Testis (tissue), 3 donors: ENCODE results near the gene COTL1. TPM values are rescaled to one million over a fixed set of nuclear protein-coding genes. Genes with fewer than 3 reads are reported as not detected.

Experiments
- DNase-seq: peaks from one replicate; pipeline ENCODE4 v3.0.0-alpha.2; 2019
- H3K27ac ChIP-seq, 2 donors: fragments of 200-600 bp; sonication (generic); one replicate each; pipeline ENCODE4 v1.5.1; 2019
- H3K27me3 ChIP-seq: fragments of 200-600 bp; sonication (generic); one replicate; pipeline ENCODE4 v1.5.1; 2019
- H3K36me3 ChIP-seq: fragments of 200-600 bp; sonication (generic); one replicate; pipeline ENCODE4 v1.5.1; 2017; ENCODE audit warnings: low read depth; ENCODE audit errors: missing control alignments
- H3K4me1 ChIP-seq: fragments of 200-600 bp; sonication (generic); one replicate; pipeline ENCODE4 v1.5.1; 2019
- H3K4me3 ChIP-seq, 2 donors: fragments of 200-600 bp; sonication (generic); one replicate each; pipeline ENCODE4 v1.5.1; 2017 to 2019
- H3K9me3 ChIP-seq: fragments of 200-600 bp; sonication (generic); one replicate; pipeline ENCODE4 v1.5.1; 2017
- POLR2A ChIP-seq: fragments of 450-650 bp; IDR thresholded peaks from one replicate; pipeline ENCODE4 v1.6.1; 2017; ENCODE audit warnings: antibody characterized with exemption, mild to moderate bottlenecking, moderate library complexity
- WGBS, 2 donors: methylation state at CpG; one replicate each; pipeline ENCODE4 v1.1.5; 2018; 5-methylcytosine and 5-hydroxymethylcytosine counted together
- intact Hi-C: fragments of 100-400 bp; cut with DNase I; formaldehyde crosslinking; loops from one replicate; pipeline ENCODE4 v1.15.1; 2023; ENCODE audit warnings: low total_unique reads
- polyA plus RNA-seq: library from polyadenylated mRNA; stranded (reverse); fragments of 350-450 nt; fragmentation: Illumina TruSeq; extraction: RNeasy Lipid Tissue Mini Kit (QIAGEN cat#74804); gene quantifications from one replicate; pipeline ENCODE4 v1.2.3, GENCODE V29; 2014; ENCODE audit warnings: low read depth, low replicate concordance; ENCODE audit not compliant: insufficient read depth
- total RNA-seq, 2 donors: library from RNA; depleted of rRNA; stranded (reverse); fragments of >200 nt; gene quantifications; one replicate each; pipeline ENCODE4 v1.2.3, GENCODE V29; 2016
- TF ChIP-seq, protein P1 (sequence below), 3 experiments: fragments of 450-650 bp in 2 of 3; fragments of 200-600 bp in 1 of 3; sonication (generic) in 1 of 3; IDR thresholded peaks; one replicate each; pipeline ENCODE4 v1.5.1; 2016 to 2019; ENCODE audit warnings: antibody characterized with exemption in 3 of 3, mild to moderate bottlenecking in 2 of 3, moderate library complexity in 1 of 3

Gene COTL1
- total and polyA plus RNA-seq, 3 donors from 2014 or later = 56.9 to 124 (median 61.9) TPM

DNA sequence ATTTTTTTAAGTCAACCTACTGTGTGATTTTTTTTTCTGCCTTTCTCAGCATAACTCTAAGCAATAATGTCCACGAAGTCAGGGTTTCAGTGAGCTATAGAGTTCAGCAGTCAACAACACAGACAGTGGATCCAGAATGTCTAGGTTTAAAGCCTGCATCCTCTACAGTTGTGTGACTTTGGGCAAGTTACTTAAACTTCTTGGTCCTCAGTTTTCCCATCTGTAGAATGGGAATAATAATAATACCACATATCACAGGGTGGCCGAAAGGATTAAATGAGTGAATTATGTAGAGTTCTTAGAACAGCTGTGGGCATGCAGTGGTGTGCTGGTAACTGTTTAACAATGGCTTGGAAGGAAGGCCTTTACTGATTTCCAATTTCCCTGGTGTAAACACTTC lies 74.6 kb downstream of the COTL1 start:
- no peak for TF ChIP-seq POLR2A
- TF ChIP-seq, protein P1, sequence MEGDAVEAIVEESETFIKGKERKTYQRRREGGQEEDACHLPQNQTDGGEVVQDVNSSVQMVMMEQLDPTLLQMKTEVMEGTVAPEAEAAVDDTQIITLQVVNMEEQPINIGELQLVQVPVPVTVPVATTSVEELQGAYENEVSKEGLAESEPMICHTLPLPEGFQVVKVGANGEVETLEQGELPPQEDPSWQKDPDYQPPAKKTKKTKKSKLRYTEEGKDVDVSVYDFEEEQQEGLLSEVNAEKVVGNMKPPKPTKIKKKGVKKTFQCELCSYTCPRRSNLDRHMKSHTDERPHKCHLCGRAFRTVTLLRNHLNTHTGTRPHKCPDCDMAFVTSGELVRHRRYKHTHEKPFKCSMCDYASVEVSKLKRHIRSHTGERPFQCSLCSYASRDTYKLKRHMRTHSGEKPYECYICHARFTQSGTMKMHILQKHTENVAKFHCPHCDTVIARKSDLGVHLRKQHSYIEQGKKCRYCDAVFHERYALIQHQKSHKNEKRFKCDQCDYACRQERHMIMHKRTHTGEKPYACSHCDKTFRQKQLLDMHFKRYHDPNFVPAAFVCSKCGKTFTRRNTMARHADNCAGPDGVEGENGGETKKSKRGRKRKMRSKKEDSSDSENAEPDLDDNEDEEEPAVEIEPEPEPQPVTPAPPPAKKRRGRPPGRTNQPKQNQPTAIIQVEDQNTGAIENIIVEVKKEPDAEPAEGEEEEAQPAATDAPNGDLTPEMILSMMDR (IDR thresholded peaks at IDR 0.05) = no peak
- intact Hi-C loops = no loop called here
- H3K27me3 ChIP-seq = no peaks in the 10 kb centered on the region
- H3K4me3 ChIP-seq = no peak overlapping the region
- 89 to 92% methylated on average over 2 of the region's 2 CpGs for WGBS, 2 donors
- no peak overlapping the region for H3K27ac ChIP-seq
- H3K4me1 ChIP-seq = no peaks in the 10 kb centered on the region
- no peaks in the 10 kb centered on the region for H3K9me3 ChIP-seq
- DNase-seq = no peak
- H3K36me3 ChIP-seq = no peaks in the 10 kb centered on the region

- TF ChIP-seq, protein P1 (IDR thresholded peaks at IDR 0.05) = no peak
- no peak for TF ChIP-seq POLR2A
- WGBS, 2 donors = 79 to 81% methylated on average over 7 of the region's 7 CpGs
Measured at GRCh38 chr16:84541999-84542817, 75.7 kb downstream of the COTL1 start.

DNA sequence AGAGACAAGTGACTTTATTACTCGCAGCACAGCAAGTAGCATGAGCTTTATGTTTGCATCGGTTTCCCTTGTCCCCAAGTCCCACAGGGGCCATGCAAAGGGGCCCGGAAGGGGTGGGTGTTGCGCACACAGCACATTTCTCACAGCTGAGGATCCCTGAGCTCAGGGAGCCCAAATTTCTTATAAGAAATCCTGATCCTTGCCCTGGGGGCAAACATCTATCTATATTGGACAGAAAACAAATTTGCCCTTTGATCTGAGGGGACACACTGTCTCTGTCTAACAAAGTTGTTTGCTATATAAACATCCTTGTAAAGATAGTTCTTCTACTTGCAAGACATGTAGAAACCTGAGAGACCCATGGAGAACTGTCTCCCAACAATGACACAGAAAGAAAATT lies 77.7 kb downstream of the COTL1 start:
- no peaks in the 10 kb centered on the region for H3K4me1 ChIP-seq
- TF ChIP-seq POLR2A = no peak
- TF ChIP-seq, protein P1 (IDR thresholded peaks at IDR 0.05) = no peak
- no peaks in the 10 kb centered on the region for H3K9me3 ChIP-seq
- intact Hi-C loops = no loop called here
- no peaks in the 10 kb centered on the region for H3K27me3 ChIP-seq
- 87 to 98% methylated on average over 4 of the region's 4 CpGs for WGBS, 2 donors
- no peaks in the 10 kb centered on the region for H3K36me3 ChIP-seq
- no peak overlapping the region for H3K27ac ChIP-seq
- H3K4me3 ChIP-seq = no peak overlapping the region
- DNase-seq = no peak

More at GRCh38 chr16:84541999-84542817, 75.7 kb downstream of the COTL1 start:
- Histone ChIP-seq H3K9me3 (no peaks in the 10 kb centered on the region), H3K36me3 (no peaks in the 10 kb centered on the region), H3K27me3 (no peaks in the 10 kb centered on the region), H3K27ac (no peak overlapping the region), H3K4me3 (no peak overlapping the region), H3K4me1 (no peaks in the 10 kb centered on the region)
- intact Hi-C loops = no loop called here
- no peak for DNase-seq

- no peak overlapping the region for H3K27ac ChIP-seq
- H3K4me3 ChIP-seq = no peak overlapping the region
- intact Hi-C loops = no loop called here
- TF ChIP-seq, protein P1 (IDR thresholded peaks at IDR 0.05) = no peak
- no peak for TF ChIP-seq POLR2A
- H3K36me3 ChIP-seq = no peaks in the 10 kb centered on the region
- H3K9me3 ChIP-seq = no peaks in the 10 kb centered on the region
- no peak for DNase-seq
- H3K27me3 ChIP-seq = no peaks in the 10 kb centered on the region
- WGBS, 2 donors = 87 to 92% methylated on average over 6 of the region's 6 CpGs
- H3K4me1 ChIP-seq = no peaks in the 10 kb centered on the region
Measured at GRCh38 chr16:84538222-84538840, 79.5 kb downstream of the COTL1 start.
